ENCODE results near the gene C9orf153.

Gene C9orf153

DNA sequence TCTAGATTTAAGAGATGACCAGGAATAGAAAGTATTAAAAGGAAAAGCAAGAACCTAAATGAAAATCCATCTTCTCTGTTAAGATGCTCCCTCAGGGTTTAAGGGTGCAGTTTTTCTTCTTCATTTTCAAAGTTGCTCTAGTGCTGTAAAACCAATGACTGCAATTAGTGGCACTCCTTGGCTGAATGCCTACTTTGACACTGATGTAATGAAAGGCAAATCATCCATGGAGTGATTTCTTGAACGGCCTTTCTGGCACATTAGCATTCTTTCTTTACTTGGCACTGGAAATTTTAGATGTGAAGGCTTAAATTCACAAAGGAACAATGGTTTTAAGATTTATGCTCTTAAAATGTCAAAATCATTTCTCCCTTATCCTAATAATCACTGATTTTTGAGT is 42.2 kb upstream of the C9orf153 start:
- TF ChIP-seq FOXM1 (IDR thresholded peaks at IDR 0.05; ENCODE audit: borderline replicate concordance, low read depth) (no peak), CREB1 (IDR thresholded peaks at IDR 0.05; ENCODE audit: low read depth) (no peak), CEBPB (IDR thresholded peaks at IDR 0.05) (no peak), EP300 (IDR thresholded peaks at IDR 0.05; ENCODE audit: borderline replicate concordance) (no peak), TCF12 (IDR thresholded peaks at IDR 0.05; ENCODE audit: low read depth) (no peak), RAD21 (IDR thresholded peaks at IDR 0.05; ENCODE audit: low read depth) (no peak), TEAD4 (IDR thresholded peaks at IDR 0.05) (no peak), EGR1 (IDR thresholded peaks at IDR 0.05) (no peak), ZBTB7A (IDR thresholded peaks at IDR 0.05; ENCODE audit: low read depth) (no peak), TAF1 (IDR thresholded peaks at IDR 0.05; ENCODE audit: low read depth) (no peak), YY1 (IDR thresholded peaks at IDR 0.05; ENCODE audit: low read depth) (no peak), NFIC (IDR thresholded peaks at IDR 0.05) (no peak)
- TF ChIP-seq, protein P1, sequence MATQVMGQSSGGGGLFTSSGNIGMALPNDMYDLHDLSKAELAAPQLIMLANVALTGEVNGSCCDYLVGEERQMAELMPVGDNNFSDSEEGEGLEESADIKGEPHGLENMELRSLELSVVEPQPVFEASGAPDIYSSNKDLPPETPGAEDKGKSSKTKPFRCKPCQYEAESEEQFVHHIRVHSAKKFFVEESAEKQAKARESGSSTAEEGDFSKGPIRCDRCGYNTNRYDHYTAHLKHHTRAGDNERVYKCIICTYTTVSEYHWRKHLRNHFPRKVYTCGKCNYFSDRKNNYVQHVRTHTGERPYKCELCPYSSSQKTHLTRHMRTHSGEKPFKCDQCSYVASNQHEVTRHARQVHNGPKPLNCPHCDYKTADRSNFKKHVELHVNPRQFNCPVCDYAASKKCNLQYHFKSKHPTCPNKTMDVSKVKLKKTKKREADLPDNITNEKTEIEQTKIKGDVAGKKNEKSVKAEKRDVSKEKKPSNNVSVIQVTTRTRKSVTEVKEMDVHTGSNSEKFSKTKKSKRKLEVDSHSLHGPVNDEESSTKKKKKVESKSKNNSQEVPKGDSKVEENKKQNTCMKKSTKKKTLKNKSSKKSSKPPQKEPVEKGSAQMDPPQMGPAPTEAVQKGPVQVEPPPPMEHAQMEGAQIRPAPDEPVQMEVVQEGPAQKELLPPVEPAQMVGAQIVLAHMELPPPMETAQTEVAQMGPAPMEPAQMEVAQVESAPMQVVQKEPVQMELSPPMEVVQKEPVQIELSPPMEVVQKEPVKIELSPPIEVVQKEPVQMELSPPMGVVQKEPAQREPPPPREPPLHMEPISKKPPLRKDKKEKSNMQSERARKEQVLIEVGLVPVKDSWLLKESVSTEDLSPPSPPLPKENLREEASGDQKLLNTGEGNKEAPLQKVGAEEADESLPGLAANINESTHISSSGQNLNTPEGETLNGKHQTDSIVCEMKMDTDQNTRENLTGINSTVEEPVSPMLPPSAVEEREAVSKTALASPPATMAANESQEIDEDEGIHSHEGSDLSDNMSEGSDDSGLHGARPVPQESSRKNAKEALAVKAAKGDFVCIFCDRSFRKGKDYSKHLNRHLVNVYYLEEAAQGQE (IDR thresholded peaks at IDR 0.05; ENCODE audit: low read depth), result no peak
- TF ChIP-seq, protein P2, sequence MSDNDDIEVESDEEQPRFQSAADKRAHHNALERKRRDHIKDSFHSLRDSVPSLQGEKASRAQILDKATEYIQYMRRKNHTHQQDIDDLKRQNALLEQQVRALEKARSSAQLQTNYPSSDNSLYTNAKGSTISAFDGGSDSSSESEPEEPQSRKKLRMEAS (IDR thresholded peaks at IDR 0.05), result no peak
- TF ChIP-seq, protein P3, sequence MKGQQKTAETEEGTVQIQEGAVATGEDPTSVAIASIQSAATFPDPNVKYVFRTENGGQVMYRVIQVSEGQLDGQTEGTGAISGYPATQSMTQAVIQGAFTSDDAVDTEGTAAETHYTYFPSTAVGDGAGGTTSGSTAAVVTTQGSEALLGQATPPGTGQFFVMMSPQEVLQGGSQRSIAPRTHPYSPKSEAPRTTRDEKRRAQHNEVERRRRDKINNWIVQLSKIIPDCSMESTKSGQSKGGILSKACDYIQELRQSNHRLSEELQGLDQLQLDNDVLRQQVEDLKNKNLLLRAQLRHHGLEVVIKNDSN (IDR thresholded peaks at IDR 0.05), result no peak

DNA sequence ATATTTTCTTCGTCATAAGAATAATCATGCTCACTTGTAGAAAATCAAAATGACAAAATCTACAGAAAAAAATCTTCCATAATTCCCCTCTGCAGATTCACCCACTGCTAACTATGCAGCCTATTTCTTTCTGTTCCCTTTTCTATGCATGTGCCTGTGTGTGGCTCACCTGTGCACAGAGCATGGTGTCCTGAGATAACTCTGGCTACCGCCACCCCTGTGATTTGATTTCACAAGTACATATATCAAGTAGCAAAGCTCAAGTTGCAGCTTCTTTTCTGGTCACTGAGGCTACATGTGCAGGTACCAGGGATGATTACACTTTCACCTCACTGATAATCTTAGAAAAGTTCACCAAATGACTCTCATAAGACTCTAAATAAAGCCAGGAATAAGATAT is 41.2 kb upstream of the C9orf153 start:
- TF ChIP-seq TAF1 (IDR thresholded peaks at IDR 0.05; ENCODE audit: low read depth) (no peak), FOXM1 (IDR thresholded peaks at IDR 0.05; ENCODE audit: borderline replicate concordance, low read depth) (no peak), NFIC (IDR thresholded peaks at IDR 0.05) (no peak), ZBTB7A (IDR thresholded peaks at IDR 0.05; ENCODE audit: low read depth) (no peak), TEAD4 (IDR thresholded peaks at IDR 0.05) (no peak), EGR1 (IDR thresholded peaks at IDR 0.05) (no peak), CEBPB (IDR thresholded peaks at IDR 0.05) (no peak)
- TF ChIP-seq, protein P3 (IDR thresholded peaks at IDR 0.05), result no peak
- TF ChIP-seq, protein P2 (IDR thresholded peaks at IDR 0.05), result no peak
- TF ChIP-seq, protein P1 (IDR thresholded peaks at IDR 0.05; ENCODE audit: low read depth), result no peak

DNA sequence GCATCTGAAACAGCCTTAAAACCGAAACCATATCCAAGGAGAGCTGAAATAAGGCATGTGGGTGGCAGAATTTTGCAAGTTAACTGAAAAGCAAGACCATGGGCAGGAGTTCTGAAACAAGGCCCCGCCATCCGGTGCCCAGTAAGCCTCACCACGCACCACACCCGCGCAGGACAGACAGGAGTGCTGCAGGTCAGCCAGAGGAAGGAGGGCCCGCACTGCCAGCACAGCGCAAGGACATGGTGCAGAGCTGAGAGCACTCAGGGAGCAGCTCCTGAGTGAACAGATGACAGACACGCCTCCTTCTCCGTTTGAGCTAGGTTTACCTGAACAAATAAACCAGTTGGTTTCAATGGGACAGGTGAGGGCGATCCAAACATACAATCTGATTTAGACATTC is 39.4 kb upstream of the C9orf153 start:
- TF ChIP-seq, protein P2 (IDR thresholded peaks at IDR 0.05), result no peak
- TF ChIP-seq TCF12 (IDR thresholded peaks at IDR 0.05; ENCODE audit: low read depth) (no peak), CREB1 (IDR thresholded peaks at IDR 0.05; ENCODE audit: low read depth) (no peak), EGR1 (IDR thresholded peaks at IDR 0.05) (no peak), ZBTB7A (IDR thresholded peaks at IDR 0.05; ENCODE audit: low read depth) (no peak), YY1 (IDR thresholded peaks at IDR 0.05; ENCODE audit: low read depth) (no peak), TEAD4 (IDR thresholded peaks at IDR 0.05) (no peak), NFIC (IDR thresholded peaks at IDR 0.05) (no peak), RAD21 (IDR thresholded peaks at IDR 0.05; ENCODE audit: low read depth) (no peak), FOXM1 (IDR thresholded peaks at IDR 0.05; ENCODE audit: borderline replicate concordance, low read depth) (no peak), EP300 (IDR thresholded peaks at IDR 0.05; ENCODE audit: borderline replicate concordance) (no peak)
- TF ChIP-seq, protein P1 (IDR thresholded peaks at IDR 0.05; ENCODE audit: low read depth), result no peak

DNA sequence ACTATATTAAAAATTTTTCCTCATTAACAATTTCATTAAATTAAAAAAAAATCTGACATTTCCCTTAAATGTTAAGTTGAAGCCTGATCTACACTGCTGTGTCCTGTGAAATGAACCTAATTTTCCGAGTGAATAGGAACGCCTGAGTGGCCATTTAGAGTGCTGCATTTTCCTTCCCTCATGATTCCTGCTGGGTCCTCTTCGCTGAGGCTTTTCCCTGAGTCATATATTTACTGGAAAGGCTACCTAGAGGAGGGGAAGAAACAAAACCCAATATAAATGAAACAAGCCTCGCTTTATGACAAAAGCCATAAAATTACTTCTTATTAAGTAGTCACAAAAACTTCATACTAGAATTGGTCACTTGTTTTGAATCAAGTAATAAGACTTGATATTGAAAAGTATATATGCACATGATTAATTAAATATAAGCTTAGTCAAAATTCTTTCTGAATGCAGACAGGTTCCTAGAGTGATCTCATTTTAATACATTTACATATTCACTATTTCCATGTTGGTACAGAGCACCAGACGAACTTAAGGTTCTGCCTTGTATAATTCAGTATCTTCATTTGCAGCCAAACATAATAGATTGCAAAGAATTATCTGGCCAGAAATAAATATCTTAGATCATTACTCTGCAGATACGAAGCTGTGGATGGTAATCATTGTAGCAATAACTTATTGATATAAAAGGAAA is 29.2 kb upstream of the C9orf153 start:
- no peak for TF ChIP-seq FOXM1 (IDR thresholded peaks at IDR 0.05; ENCODE audit: borderline replicate concordance, low read depth)
- TF ChIP-seq ZBTB7A (IDR thresholded peaks at IDR 0.05; ENCODE audit: low read depth), result no peak
- no peak for TF ChIP-seq RAD21 (IDR thresholded peaks at IDR 0.05; ENCODE audit: low read depth)
- TF ChIP-seq, protein P2 (IDR thresholded peaks at IDR 0.05), result no peak
- no peak for TF ChIP-seq YY1 (IDR thresholded peaks at IDR 0.05; ENCODE audit: low read depth)
- TF ChIP-seq, protein P3 (IDR thresholded peaks at IDR 0.05), result no peak
- TF ChIP-seq TEAD4 (IDR thresholded peaks at IDR 0.05), result no peak
- TF ChIP-seq CREB1 (IDR thresholded peaks at IDR 0.05; ENCODE audit: low read depth), result no peak
- TF ChIP-seq NFIC (IDR thresholded peaks at IDR 0.05), result no peak
- TF ChIP-seq, protein P1 (IDR thresholded peaks at IDR 0.05; ENCODE audit: low read depth), result no peak
- TF ChIP-seq EGR1 (IDR thresholded peaks at IDR 0.05), result no peak
- TF ChIP-seq EP300 (IDR thresholded peaks at IDR 0.05; ENCODE audit: borderline replicate concordance), result no peak
- TF ChIP-seq TCF12 (IDR thresholded peaks at IDR 0.05; ENCODE audit: low read depth), result no peak
- TF ChIP-seq CEBPB (IDR thresholded peaks at IDR 0.05), result no peak
- TF ChIP-seq TAF1 (IDR thresholded peaks at IDR 0.05; ENCODE audit: low read depth), result no peak
